HL-60/S4 (cell line): ENCODE measurements around the gene NDUFS3.

ENCODE experiments used
- in situ Hi-C: fragments of 300-500 bp; cut with MboI; formaldehyde crosslinking; loops from 2 replicates; pipeline ENCODE4 v1.14.3; 2022; ENCODE audit warnings: low sequenced_read_pairs

NDUFS3 gene

DNA sequence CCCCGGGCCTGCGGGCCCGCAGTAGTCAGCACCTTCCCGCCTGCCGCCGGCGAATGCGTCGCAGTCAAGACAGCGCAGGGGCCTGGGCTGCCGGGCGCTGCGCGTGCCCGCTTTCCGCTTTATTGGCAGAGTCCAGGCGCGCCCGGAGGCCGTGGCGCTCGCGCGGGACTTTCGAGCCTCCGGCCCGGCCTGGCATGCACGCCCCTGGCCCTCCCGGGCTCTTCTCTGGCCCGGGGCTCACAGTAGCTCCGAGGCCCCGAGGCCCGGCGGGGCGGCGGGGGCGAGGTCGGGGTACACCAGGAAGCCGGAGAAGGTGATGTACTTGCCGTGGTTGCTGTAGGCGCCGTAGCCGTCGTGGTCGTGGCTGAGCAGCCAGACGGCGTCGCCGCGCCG is 10.7 kb downstream of the NDUFS3 start:
- in situ Hi-C loops = no loop called here

DNA sequence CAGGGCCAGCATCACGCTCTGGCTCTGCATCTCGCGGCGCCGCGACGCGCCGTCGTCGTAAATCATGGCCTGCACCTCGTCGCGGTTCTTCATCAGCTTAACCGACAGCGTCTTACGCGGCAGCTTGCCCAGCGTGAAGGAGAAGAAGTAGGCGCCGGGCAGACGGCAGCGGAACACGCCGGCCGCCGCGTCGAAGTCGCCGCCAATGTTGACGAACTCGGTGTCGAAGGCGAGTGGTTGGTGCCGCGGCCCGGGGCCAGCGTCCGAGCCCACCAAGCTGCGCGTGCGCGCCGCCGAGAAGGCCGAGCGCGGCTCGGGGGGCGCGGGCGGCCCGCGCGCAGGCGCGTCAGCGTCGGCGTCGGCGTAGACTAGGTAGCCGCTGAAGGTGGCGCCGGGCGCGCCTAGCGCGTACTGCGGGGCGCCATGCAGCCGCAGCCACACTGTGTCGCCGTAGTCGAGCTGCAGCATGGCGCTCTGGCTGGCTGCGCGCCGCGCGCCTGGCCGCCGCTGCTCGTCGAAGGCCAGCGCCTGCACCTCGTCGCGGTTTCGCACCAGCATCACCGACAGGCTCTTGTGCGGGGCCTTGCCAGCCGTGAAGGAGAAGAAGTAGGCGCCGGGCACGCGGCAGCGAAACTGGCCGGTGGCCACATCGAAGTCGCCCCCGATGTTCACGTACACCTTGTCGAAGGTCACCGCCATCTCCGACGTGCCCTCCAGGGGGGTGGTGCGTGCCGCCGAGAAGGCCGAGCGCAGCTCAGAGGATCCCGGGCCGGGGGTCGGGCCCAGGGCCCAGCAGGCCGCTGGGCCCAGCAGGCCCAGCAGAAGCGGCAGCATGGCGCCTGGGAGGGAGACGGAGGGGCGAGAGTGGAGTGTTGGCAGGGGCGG is 11.3 kb downstream of the NDUFS3 start:
- in situ Hi-C loops = no loop called here

DNA sequence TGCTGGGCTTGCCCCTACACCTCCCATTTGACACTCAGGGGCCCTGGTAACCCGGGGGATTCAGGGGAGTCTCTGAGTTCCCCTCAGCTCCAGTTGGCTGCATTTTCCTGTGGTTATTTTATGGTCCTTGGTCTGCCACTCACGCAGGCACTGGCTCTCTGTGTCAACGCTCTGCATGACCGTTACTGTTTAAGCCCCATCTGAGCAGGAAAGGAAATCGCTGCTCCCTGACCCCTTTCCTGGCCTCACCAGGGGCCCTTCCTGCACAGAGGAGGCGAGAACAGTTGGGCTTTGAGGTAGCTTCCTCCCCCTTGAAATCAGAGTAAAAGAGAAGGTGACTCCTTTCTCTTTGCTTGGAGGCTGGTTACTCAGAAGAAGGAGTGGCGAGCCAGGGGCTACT is 12.9 kb downstream of the NDUFS3 start:
- in situ Hi-C loops = no loop called here

DNA sequence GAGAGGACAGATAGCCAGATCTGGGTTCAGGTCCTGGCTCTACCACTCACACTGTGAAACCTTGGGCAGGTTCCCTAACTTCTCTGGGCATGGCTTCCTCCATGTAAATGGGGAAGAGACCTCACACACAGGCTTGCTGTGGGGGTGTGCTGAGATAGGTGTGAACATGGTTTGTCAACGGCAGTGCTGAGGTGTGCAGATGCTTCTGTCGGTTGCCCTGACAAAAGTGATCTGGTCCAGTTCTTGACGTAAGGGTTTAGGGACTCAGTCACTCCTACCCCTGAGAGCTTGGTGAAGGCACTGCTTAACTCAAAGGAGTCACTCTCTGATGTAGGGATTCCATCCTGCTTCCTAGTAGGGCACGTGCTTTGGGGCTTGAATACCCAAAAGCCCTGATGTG is 13.4 kb downstream of the NDUFS3 start:
- in situ Hi-C loops = no loop called here

DNA sequence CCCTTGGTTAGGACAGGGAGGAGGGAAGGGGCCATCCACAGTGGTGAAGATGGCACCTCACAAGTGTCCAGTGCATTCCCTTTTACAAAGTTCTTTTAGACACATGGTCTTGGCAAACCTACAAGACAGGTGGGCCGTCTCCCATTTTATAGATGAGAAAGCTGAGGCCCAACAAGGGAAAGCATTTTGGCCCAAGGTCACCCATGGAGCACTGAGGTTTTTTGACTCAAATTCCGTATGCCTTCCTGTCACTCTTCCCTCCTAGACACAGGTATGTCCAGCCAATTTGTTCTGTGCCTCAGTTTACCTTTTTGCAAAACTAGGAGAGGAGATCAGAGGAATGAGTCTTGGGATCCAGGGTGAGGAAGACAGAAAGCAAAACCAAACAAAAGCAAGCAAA is 14.1 kb downstream of the NDUFS3 start:
- in situ Hi-C loops = no loop called here

DNA sequence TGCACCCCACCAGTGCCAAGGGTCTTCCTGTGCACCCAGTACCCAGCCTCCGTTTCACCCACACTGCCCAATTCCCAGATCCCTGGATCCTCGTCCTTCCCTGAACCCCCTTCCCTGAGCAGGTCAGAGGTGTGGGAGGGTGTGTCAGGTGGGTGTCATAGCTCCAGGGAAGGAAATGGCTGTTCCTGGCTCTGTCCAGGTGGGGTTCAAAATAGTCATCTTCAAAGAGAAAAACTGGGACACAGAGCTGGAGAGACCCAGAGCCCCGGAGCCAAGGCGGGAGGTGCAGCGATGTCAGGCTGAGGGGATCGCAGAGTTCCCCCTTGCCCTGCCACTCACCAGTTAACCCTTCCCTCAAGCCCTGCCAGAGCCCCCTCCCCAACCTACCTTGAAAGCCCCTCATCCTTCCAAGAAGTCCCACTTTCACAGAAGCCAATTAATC is 14.6 kb downstream of the NDUFS3 start:
- in situ Hi-C loops = no loop called here

DNA sequence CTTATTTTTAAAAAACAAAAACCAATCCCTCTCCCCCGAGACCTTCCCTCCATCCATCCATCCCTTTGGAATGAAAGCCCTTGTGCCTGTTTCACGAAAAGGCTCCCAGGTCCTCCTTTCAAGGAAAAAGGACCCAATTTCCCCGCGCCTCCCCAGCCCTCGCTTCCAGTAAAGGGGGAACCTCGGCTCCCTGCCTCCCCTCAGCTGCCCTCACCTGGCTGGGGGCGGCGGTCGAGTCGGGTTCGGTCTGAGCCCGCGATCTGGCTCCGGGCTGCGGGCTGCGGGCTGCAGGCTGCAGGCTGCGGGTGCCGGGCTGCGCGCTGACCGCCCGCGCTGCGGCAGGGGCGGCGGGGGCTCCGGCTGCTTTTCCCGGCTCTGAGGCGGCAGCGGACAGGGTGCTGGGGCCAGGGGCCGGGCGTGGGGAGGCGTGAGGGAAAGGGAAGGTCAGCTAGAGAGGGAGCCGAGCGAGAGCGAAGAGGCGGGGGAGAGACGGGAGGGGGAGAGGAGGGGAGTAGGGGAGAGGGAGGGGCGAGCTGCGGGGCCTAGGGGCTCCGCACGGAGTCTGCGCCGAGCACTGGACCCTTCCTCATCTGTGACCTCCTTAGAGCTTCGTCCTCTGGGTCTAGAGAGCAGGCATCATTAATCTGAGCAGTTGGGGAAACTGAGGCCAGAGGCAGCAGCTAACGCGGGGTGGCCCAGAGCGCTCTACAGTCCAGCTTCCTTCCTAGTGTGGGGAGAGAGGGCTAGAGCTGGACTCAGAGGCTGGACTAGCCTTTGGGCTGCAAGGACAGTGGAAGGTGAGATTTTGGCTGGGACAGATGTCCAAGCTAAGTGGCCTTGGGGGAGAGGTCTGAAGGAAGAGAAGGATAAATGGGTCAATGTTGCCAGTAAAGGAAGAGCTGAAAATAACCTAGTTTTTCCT is 15.3 kb downstream of the NDUFS3 start, which contains the start of gene C1QTNF4:
Gene C1QTNF4 (minus strand): TSS at position 478 of the 922 bp plus-strand sequence. CDS start 3,601 bp downstream, outside the sequence.
- in situ Hi-C loops = no loop called here

DNA sequence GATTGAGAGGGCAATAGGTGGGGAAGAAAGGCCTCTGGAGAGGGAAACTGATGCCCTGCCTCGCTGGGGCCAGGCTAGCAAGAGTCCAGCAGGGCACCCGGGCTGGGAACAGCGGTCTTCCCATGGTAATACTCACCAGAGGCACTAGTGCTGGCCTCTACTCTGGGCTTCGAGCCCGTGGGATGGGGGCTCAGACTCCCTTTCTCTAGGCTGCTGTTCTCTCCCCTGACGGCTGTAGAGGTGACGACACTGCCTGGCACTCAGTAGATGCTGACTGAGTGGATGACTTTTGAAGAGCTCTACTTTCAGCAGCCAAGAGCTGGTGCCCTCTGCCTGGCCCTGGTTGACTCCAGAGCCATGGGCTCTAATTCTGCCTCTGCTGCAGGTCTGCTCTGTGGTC is 16.2 kb downstream of the NDUFS3 start:
- in situ Hi-C loops = no loop called here

DNA sequence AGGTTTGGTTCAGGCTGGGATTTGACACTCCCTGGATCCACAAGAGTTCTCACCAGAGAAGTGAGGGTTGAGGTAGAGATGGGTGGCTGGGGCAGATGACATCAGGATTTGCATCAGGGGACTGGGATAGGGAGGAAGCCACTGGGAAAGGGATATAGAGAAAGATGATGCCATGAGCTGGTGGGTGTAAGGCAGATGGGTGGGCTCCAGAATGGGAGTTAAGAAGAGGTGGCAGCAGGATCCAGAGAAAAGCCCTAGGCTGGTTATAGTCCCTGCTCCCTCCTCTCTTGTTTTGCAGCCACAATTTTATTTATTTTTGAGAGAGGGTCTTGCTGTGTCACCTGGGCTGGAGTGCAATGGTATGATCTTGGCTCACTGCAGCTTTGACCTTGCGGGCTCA is 17.1 kb downstream of the NDUFS3 start:
- in situ Hi-C loops = no loop called here

DNA sequence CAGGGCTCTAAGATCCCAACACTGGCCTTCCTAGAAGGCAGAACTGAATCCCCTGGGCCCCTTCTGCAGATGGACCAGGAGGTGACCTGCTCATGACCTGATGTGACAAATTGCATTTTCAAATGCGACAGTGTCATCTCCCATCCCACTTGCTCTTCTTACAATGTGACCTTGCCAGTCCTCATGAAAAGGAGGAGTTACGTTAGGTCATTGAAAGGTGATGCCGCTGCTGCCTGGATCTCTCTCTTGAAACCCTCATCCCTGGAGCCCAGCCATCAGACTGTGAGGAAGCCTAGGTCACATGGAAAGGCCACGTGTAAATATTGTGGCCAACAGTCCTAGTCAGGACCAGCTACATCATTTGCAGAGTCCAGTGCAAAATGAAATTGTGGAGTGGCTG is 21.0 kb downstream of the NDUFS3 start:
- in situ Hi-C loops = no loop called here

DNA sequence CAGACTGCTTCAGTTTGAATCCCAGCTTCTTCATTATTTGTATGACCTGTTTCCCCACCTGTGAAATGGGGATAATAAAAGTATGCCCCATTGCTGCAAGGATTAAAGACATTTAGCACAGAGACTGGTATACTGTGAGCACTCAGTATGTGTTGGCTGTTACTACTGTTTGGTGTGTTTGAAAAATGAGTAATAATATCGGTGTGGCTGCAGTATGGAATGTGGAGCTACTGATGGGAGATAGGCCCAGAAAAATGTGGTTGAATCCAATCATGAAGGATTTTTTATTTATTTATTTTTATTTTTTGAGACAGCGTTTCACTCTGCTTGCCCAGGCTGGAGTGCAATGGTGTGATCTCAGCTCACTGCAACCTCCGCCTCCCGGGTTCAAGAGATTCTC is 24.4 kb downstream of the NDUFS3 start:
- in situ Hi-C loops = no loop called here

DNA sequence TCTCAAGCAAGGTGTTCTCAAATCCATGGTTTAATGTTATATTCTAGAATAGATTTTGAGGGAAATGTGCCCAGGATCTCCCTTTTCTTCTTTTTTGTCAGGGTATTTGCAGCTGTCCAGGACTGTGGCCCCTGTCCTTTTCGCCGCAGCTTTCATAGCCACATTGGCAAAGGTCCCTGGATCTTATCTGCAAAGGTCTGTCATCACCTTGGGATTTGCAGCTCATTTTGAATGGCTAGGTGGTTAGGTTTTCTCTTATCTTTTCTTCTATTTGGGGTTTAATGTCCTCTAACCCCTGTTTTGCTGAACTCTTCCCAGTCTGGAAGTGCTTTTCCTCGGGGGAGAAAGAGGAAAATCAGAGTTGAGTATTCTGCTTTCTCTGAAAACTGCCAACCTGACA is 27.0 kb downstream of the NDUFS3 start:
- in situ Hi-C loops = no loop called here

DNA sequence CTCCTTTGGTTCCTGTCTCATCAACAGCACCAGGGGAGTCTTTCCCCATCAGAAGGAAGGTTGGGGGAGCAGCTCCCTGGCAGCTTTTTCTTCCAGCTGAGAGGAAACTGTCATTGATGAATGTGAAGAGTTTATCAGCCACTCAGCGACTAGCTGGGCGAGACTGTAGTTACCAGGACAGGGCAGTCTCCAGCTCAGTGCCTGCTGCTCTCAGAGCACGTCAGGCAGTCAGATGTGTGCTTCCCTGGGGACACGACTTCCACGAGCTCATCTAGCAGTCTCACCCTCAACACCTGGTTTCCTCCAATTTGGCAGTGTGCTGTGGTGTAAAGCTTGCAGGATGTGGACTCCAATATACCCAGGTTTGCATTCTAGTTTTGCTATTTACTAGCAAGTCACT is 27.9 kb downstream of the NDUFS3 start:
- in situ Hi-C loops = no loop called here

DNA sequence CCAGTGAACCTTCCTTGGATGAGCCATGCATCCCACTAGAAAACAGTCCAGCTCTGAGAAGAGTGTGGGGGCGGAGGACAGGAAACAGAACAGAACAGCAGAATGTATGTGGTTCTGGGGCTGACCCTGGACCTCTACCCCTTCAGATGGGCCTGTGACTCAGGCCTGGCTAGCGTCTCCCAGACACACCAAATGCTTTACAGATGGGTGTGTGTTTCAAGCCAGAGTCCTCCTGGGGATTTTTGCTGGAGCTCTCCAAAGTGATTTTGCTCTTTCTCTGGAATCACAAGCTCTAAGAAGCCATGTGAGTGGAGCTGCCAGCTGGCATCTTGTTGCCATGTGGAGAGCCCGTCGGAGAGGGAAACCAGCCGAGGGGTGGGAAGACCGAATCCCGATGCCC is 28.5 kb downstream of the NDUFS3 start:
- in situ Hi-C loops = no loop called here

DNA sequence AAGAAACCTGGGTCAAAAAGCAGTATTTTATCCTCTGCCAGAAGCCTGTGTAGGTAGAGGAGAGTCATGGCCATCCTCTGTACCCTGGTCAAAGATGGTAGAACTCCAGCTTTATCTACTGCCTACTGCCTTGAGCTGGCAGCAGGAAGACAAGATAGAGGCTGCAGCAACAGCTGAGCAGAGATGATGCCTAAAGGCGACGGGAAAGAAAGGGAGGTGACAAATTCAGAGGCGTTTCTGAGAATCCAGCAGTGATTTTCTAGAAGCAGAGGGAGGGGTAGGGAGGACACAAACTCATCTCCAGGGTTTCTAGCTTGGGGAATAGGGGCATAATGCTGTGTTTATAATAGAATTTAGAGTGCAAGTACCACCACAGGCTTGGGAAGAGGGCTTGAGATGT is 30.8 kb downstream of the NDUFS3 start:
- in situ Hi-C loops = no loop called here

DNA sequence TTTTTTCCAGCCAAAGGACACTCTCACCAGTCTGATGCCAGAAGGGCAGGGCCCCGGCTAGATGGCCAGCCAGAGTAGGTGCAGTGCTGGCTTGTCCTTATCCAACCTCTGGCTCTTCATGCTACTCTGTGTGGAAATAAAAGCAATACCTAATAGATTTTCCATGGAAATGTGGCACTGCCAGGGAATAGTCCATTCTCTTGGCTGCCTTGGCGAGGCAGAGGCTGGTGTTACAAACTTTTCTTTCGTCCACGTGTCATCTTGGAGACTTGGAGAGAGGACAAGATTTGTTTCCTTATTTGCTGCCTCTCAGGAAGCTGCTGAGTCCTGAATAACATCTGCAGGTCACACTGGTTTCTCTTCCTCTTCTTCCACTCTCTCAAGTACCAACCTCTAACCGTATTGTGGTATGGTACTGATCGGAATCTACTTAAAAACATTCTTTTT is 32.5 kb downstream of the NDUFS3 start:
- in situ Hi-C loops = no loop called here

DNA sequence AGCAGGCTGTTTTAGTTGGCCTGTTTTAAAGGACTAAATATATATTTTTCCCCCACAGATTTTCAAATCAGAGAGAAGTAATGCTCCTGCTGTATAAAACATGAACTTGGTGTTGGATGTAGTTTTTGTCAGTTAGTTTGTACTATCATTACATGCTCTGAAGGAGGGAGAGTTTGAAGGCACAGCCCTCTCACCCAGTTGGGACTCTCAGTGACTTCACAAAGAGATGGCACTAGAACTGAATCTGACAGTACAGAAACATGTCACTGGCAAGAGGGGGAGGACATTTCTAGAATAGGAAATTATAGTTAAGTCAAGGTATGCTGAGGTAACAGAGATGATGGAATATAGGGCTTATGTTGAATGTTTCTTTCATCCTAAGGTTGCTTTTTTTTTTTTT is 36.4 kb downstream of the NDUFS3 start:
- in situ Hi-C loops = no loop called here

DNA sequence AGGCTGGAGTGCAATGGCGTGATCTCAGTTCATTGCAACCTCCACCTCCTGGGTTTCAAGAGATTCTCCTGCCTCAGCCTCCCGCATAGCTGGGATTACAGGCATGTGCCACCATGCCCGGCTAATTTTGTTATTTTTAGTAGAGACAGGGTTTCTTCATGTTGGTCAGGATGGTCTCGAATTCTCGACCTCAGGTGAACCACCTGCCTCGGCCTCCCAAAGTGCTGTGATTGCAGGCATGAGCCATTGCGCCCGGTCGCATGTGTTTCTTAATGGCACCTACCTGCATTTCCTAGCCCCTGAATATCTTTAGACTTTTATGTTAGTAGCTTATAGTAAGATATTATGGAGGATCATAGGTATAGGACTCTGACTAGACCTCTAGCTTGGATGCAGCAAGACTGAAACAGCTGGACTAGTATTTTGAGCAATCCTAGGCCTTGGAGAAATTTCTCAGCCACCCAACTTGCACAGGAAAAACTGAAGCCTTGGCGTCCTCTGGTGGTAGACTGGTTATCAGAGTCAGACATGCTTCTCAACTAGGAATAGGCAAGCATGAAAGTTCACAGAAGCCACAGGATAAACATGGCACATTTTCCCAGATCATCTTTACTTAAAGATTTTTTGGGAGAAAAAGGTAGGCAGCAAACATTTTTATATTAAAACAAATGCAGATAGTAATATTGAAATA is 38.0 kb downstream of the NDUFS3 start:
- in situ Hi-C loops = no loop called here

DNA sequence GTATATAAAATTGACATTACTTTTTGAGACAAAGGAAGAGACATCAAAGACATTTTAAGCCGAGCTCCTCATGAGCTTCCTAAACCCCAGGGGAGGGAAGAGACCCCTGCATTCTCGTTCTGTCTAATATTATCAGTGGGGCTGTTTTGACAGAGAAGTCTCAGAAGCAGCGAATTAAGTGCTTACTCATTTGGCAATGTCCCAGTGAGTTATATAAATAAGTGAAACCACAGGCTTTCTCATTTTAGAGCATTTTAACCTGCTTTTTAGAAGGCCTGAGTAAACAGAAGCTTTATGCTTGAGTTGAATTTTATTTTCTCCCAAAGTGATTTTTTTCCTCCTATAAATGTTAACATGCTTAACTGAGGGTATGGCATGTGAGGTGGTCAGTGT is 38.5 kb downstream of the NDUFS3 start:
- in situ Hi-C loops = no loop called here

DNA sequence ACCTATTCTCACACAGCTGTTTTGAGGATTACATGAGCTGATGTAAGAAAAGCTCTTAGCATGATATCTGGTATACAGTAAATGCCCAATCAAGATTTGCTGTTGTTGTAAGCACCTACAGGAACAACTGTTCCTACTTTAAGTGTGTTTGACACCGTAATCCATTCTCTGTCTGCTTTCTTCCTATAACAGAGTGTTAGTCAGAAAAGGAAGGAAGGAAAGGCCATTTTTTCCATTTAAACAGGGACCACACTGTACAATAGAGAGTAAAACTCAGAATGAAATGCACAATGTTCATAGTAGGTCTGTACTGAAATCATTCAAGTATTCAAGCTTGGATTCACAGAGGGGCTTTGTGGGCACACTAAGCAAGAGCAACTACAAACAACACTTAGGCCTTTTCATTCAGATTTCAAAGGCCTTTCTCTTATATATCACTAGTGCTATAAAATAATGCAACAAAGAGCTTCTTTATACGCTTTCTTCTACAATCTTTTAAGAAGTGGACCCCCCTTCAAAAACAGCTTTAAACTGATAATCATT is 42.0 kb downstream of the NDUFS3 start:
- in situ Hi-C loops = no loop called here

DNA sequence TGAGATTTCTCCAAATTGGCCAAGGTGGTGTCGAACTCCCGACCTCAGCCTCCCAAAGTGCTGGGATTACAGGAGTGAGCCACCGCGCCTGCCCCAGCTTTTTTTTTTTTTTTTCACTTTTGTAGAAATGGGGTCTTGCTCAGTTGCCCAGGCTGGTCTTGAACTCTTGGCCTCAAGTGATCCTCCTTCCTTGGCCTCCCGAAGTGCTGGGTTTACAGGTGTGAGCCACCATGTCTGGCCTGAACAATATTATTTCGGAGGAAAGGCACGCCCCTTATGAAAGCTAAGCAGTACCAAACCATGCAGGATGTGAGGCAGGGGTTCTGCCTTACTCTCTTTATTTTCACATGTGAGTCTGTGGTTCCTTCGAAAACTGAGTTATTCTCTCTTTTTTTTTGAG is 47.4 kb downstream of the NDUFS3 start:
- in situ Hi-C loops = no loop called here
